K562 (cell line): ENCODE measurements around the gene NTRK3. TPM values are rescaled to one million over a fixed set of nuclear protein-coding genes. Genes with fewer than 3 reads are reported as not detected.

Source experiments
- ATAC-seq: fragments of 200-7000 bp; cut with Tn5 transposase; 3 replicates; pipeline ENCODE4 v1.9.1; 2020; ENCODE audit warnings: moderate library complexity
- BruUV-seq: library from RNA; stranded (reverse); fragments of 400-500 nt; replicated peaks from 2 replicates; lab custom pipeline; 2021; lab: Mats Ljungman, UMichigan
- CTCF ChIA-PET: fragments of 300-600 bp; formaldehyde crosslinking; extraction: SDS; loops from one replicate; lab custom pipeline; 2021; ENCODE audit warnings: low intra/inter-chr PET ratio; lab: Yijun Ruan, JAX
- POLR2A ChIA-PET: fragments of 300-600, 350-650 bp; sonication (Branson Sonifier 250); formaldehyde crosslinking; extraction: SDS; loops from one replicate; lab custom pipeline; 2021; ENCODE audit warnings: antibody characterized with exemption, inconsistent platforms; lab: Yijun Ruan, JAX
- DNase-seq, 4 experiments: peaks; one replicate each; pipeline versions ENCODE4 v3.0.0 to v3.0.0-alpha.2; 2011 to 2018; ENCODE audit warnings: low spot score in 3 of 4, mixed read lengths in 3 of 4; ENCODE audit errors: extremely low read depth in 1 of 4
- FAIRE-seq: peaks from 2 replicates; lab custom pipeline; 2011; peaks lifted over from hg19 to GRCh38; lab: Jason Lieb, UNC
- H2AFZ ChIP-seq: 2 replicates; pipeline ENCODE4 v1.6.0; 2011; ENCODE audit warnings: low read depth, low read length, control low read depth, inconsistent platforms
- H3K27ac ChIP-seq: fragments of 200-600 bp; 3 replicates; pipeline ENCODE4 v1.8.0; 2011; ENCODE audit warnings: low read depth, mild to moderate bottlenecking, control low read depth, inconsistent platforms, low read length, moderate library complexity, mixed read lengths; ENCODE audit errors: extremely low read depth
- H3K27me3 ChIP-seq, 2 experiments: fragments of 300-600 bp in 1 of 2; 2 replicates in 1 of 2; 3 replicates in 1 of 2; pipeline versions ENCODE4 v1.6.0 to v1.8.0; 2011; ENCODE audit warnings: inconsistent platforms in 2 of 2, low read length in 2 of 2, mild to moderate bottlenecking in 1 of 2, mixed read lengths in 1 of 2, moderate library complexity in 1 of 2; ENCODE audit not compliant: control insufficient read depth in 2 of 2, insufficient read depth in 2 of 2
- H3K36me3 ChIP-seq: fragments of 300-600 bp; 3 replicates; pipeline ENCODE4 v1.8.0; 2011; ENCODE audit warnings: mild to moderate bottlenecking, low read length, inconsistent platforms; ENCODE audit not compliant: control insufficient read depth, insufficient read depth
- H3K4me1 ChIP-seq, 2 experiments: fragments of 200-600 bp in 1 of 2; replicated peaks in 1 of 2; 2 replicates in 1 of 2; 3 replicates in 1 of 2; pipeline versions ENCODE4 v1.5.1 to v1.8.0; 2011; ENCODE audit warnings: inconsistent platforms in 2 of 2, low read length in 2 of 2, mild to moderate bottlenecking in 1 of 2, mixed read lengths in 1 of 2, moderate library complexity in 1 of 2; ENCODE audit not compliant: control insufficient read depth in 2 of 2, insufficient read depth in 2 of 2
- H3K4me2 ChIP-seq: 2 replicates; pipeline ENCODE4 v1.6.1; 2011; ENCODE audit warnings: low read length, control low read depth, inconsistent platforms, mixed read lengths; ENCODE audit not compliant: insufficient read depth
- H3K4me3 ChIP-seq: fragments of 200-600 bp; sonication (generic), shearing (Covaris generic); 2 replicates; pipeline ENCODE4 v1.5.1; 2016; ENCODE audit warnings: control low read depth, inconsistent platforms
- H3K79me2 ChIP-seq: fragments of 200-600 bp; 3 replicates; pipeline ENCODE4 v1.8.0; 2011; ENCODE audit warnings: low read length, inconsistent platforms; ENCODE audit not compliant: control insufficient read depth, insufficient read depth
- H3K9ac ChIP-seq, 2 experiments: 2 replicates each; pipeline versions ENCODE4 v1.6.0 to v1.6.1; 2011; ENCODE audit warnings: low read depth in 2 of 2, low read length in 2 of 2, control low read depth in 1 of 2, inconsistent platforms in 1 of 2, mild to moderate bottlenecking in 1 of 2, mixed read lengths in 1 of 2; ENCODE audit not compliant: insufficient read depth in 1 of 2
- H3K9me1 ChIP-seq: one replicate; pipeline ENCODE4 v1.6.0; 2011; ENCODE audit warnings: inconsistent platforms, mild to moderate bottlenecking, low read length, moderate library complexity; ENCODE audit not compliant: control insufficient read depth, insufficient read depth
- H3K9me3 ChIP-seq: replicated peaks from 2 replicates; pipeline ENCODE4 v1.5.1; 2011; ENCODE audit warnings: low read depth, low read length, inconsistent platforms; ENCODE audit not compliant: control insufficient read depth, insufficient read depth
- H4K20me1 ChIP-seq: replicated peaks from 2 replicates; pipeline ENCODE4 v1.6.1; 2011; ENCODE audit warnings: low read length, inconsistent platforms, mixed read lengths; ENCODE audit not compliant: control insufficient read depth, insufficient read depth
- ESRRA ChIP-seq: fragments of 450-650 bp; IDR thresholded peaks from 2 replicates; pipeline ENCODE4 v1.6.1; 2014; ENCODE audit warnings: low read depth, mild to moderate bottlenecking, moderate library complexity, borderline replicate concordance
- FOXK2 ChIP-seq, 2 experiments: fragments of 450-650 bp; IDR thresholded peaks in 1 of 2; conservative IDR thresholded peaks in 1 of 2; 2 replicates each; pipeline ENCODE4 v1.6.1; 2016; ENCODE audit warnings: low read depth in 2 of 2, mild to moderate bottlenecking in 1 of 2
- IFI16 ChIP-seq: fragments of 250-450 bp; sonication (Bioruptor Pico); IDR thresholded peaks from 2 replicates; pipeline ENCODE4 v2.1.2; 2022; ENCODE audit warnings: mild to moderate bottlenecking, inconsistent platforms
- NR2C2 ChIP-seq, 2 experiments: fragments of 200-800 bp in 1 of 2; sonication (Bioruptor generic) in 1 of 2; sonication (generic) in 1 of 2; formaldehyde crosslinking in 1 of 2; IDR thresholded peaks; 2 replicates each; pipeline versions ENCODE4 v1.6.1 to v1.8.0; 2016 to 2022; ENCODE audit warnings: mild to moderate bottlenecking in 1 of 2, missing compliant biosample characterization in 1 of 2, missing genetic modification characterization in 1 of 2, missing genetic modification reagents in 1 of 2
- SNRNP70 ChIP-seq: fragments of 200-400 bp; formaldehyde crosslinking; optimal IDR thresholded peaks from 2 replicates; pipeline ENCODE3; 2017; ENCODE audit warnings: low read depth, low read length
- TAF9B ChIP-seq: fragments of 450-650 bp; IDR thresholded peaks from 2 replicates; pipeline ENCODE4 v1.6.1; 2018; ENCODE audit warnings: mild to moderate bottlenecking; ENCODE audit not compliant: partially characterized antibody
- WGBS: fragments of 100-300 bp; shearing (Covaris generic); methylation state at CpG from one replicate; pipeline ENCODE4 v1.1.6; 2016; ENCODE audit warnings: low coverage, mixed read lengths; ENCODE audit not compliant: insufficient coverage; ENCODE audit errors: missing lambda C conversion rate; 5-methylcytosine and 5-hydroxymethylcytosine counted together
- in situ Hi-C: fragments of 300-500 bp; cut with MboI; formaldehyde crosslinking; loops from 4 replicates; pipeline ENCODE4 v1.15.0; 2018; ENCODE audit warnings: inconsistent platforms, mixed read lengths
- intact Hi-C: fragments of 100-400 bp; cut with micrococcal nuclease; formaldehyde crosslinking; loops from 2 replicates; pipeline ENCODE4 v1.14.2; 2022
- polyA plus RNA-seq, 8 experiments: library from polyadenylated mRNA; depleted of rRNA in 4 of 8; stranded (reverse) in 5 of 8; unstranded in 3 of 8; fragments of >200 nt; fragmentation: Nextera tagmentation in 2 of 8; fragmentation: Illumina TruSeq in 1 of 8; extraction: Ambion mirVana in 2 of 8; extraction: Trizol in 1 of 8; gene quantifications; 2 replicates each; pipeline versions ENCODE4 v1.2.1 to v1.2.3, GENCODE V29; 2011 to 2014; ENCODE audit warnings: inconsistent platforms in 1 of 8, missing spikeins in 1 of 8
- total RNA-seq, 7 experiments: library from RNA; depleted of rRNA in 6 of 7; stranded (reverse); fragments of >200 nt in 6 of 7; fragmentation: Illumina TruSeq in 2 of 7; extraction: Trizol in 2 of 7; gene quantifications; 2 replicates each; pipeline versions ENCODE4 v1.2.1 to v1.2.3, GENCODE V29; 2011 to 2021; ENCODE audit warnings: low replicate concordance in 1 of 7
- TF ChIP-seq, protein P1 (sequence below): fragments of 250-450 bp; sonication (Bioruptor Pico); IDR thresholded peaks from 2 replicates; pipeline ENCODE4 v1.4.0; 2020
- TF ChIP-seq, protein P2 (sequence below), 3 experiments: IDR thresholded peaks in 2 of 3; conservative IDR thresholded peaks in 1 of 3; 2 replicates each; pipeline ENCODE4 v1.5.1; 2011 to 2012; ENCODE audit warnings: low read length in 3 of 3, mild to moderate bottlenecking in 3 of 3, control low read depth in 2 of 3, improper control_type of control experiment in 1 of 3, inconsistent platforms in 1 of 3, low read depth in 1 of 3, mixed read lengths in 1 of 3, moderate library complexity in 1 of 3; ENCODE audit not compliant: insufficient read depth in 2 of 3
- TF ChIP-seq, protein P3 (sequence below): conservative IDR thresholded peaks from 2 replicates; pipeline ENCODE4 v1.6.1; 2011; ENCODE audit warnings: low read depth, mild to moderate bottlenecking, low read length; ENCODE audit not compliant: control insufficient read depth

NTRK3 gene
- total and polyA plus RNA-seq, 9 of the 15 experiments (the other 6 are each of a cell fraction or from before 2014, with no cell fraction given): 0.11 to 0.13 TPM; not detected in 7

DNA sequence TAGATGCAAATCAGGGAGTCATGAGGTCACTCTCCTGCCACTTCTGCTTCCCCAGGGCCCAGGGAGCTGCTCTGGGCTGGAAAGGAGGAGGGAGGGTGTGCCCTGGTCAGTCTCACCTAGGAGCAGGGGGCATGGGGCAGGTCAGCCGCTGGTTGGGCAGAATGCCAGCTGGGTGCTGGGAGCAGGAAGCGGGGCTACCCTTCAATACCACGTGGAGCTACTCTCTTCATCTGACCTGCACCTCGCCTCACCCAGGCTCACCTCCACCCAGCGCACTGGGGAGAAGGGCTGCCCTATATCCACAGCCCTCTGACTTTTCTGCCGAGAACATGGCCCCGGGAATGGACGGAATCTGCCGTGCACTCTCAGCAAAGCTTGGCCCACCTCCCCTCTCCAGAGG is 15.1 kb downstream of the NTRK3 start:
- Histone ChIP-seq H3K4me3 (no peak overlapping the region), H3K9me1 (no peaks in the 10 kb centered on the region), H4K20me1 (no peaks in the 10 kb centered on the region), H3K4me1 (no peaks in the 10 kb centered on the region; a peak in 1 of 5 replicates), H3K36me3 (no peaks in the 10 kb centered on the region), H3K4me2 (no peak overlapping the region), H2AFZ (no peak overlapping the region), H3K27ac (no peak overlapping the region), H3K79me2 (no peaks in the 10 kb centered on the region), H3K9ac (no peak overlapping the region; a peak in 1 of 4 replicates), H3K27me3 (peaks cover 0 to 4% of the 10 kb centered on the region in 2 experiments; a peak in 2 of 5 replicates), H3K9me3 (no peaks in the 10 kb centered on the region)
- ChIA-PET POLR2A (interaction anchor here (0.7 kb wide), 1 partner anchor 172 kb away, joined by 3 read pairs; no protein-coding TSS in a partner anchor), CTCF (no interaction called here)
- TF ChIP-seq NR2C2 (CRISPR knock-in tag; IDR thresholded peaks at IDR 0.05) (no peak), NR2C2 (tag; IDR thresholded peaks at IDR 0.05) (peak; percentile 48; the same call in 1 of the 2 replicates), TAF9B (no peak)
- no peak for ATAC-seq
- intact Hi-C loops (loop anchor here (10.0 kb wide), 1 partner anchor 1327 kb away; no protein-coding TSS in a partner anchor), in situ Hi-C loops (loop anchor here (25.0 kb wide), 1 partner anchor 1329 kb away; no protein-coding TSS in a partner anchor)
- no TSS peak for BruUV-seq
- 1% methylated on average over 9 of the region's 9 CpGs for WGBS
- no peak for DNase-seq
- FAIRE-seq: no peak

DNA sequence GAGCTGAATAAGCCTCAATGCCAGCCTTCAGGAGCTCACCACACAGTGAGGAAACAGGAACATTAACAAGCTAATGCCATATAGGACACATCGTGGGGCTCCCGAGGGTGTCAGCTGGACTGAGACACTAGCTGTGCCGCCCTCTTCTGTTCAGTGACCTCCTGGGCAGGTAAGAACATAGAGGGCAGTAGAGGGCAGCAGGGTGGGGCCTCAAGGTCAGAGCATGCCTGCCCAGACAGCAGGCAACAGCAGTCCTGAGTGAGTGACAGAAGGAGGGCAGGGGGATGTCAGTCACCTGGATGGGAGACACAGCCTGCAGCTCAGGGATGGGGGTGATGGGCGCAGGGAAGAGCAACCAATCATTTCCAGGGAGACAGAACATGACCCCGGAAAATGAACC is 15.5 kb downstream of the NTRK3 start:
- Histone ChIP-seq H3K4me2 (no peak overlapping the region), H3K27me3 (peaks cover 0 to 4% of the 10 kb centered on the region in 2 experiments; a peak in 2 of 5 replicates), H2AFZ (no peak overlapping the region), H3K9me3 (no peaks in the 10 kb centered on the region), H3K79me2 (no peaks in the 10 kb centered on the region), H4K20me1 (no peaks in the 10 kb centered on the region), H3K9me1 (no peaks in the 10 kb centered on the region), H3K4me3 (no peak overlapping the region), H3K9ac (no peak overlapping the region; a peak in 1 of 4 replicates), H3K4me1 (no peaks in the 10 kb centered on the region; a peak in 1 of 5 replicates), H3K36me3 (no peaks in the 10 kb centered on the region), H3K27ac (no peak overlapping the region)
- intact Hi-C loops (loop anchor here (10.0 kb wide), 1 partner anchor 1326 kb away; no protein-coding TSS in a partner anchor), in situ Hi-C loops (loop anchor here (25.0 kb wide), 1 partner anchor 1329 kb away; no protein-coding TSS in a partner anchor)
- ChIA-PET CTCF (no interaction called here), POLR2A (interaction anchor here (0.7 kb wide), 1 partner anchor 173 kb away, joined by 3 read pairs; no protein-coding TSS in a partner anchor)
- FAIRE-seq (no peak), DNase-seq (no peak), ATAC-seq (peak; percentile 26; the same call in 1 of the 3 replicates)
- WGBS: 4% methylated on average over 5 of the region's 5 CpGs
- no TSS peak for BruUV-seq
- no peak for TF ChIP-seq SNRNP70
- no peak for TF ChIP-seq FOXK2 (conservative IDR thresholded peaks at IDR 0.05 in 1 of 2, IDR thresholded peaks at IDR 0.05 in 1 of 2; ENCODE audit: low read depth in 2 of 2)
- TF ChIP-seq, protein P1, sequence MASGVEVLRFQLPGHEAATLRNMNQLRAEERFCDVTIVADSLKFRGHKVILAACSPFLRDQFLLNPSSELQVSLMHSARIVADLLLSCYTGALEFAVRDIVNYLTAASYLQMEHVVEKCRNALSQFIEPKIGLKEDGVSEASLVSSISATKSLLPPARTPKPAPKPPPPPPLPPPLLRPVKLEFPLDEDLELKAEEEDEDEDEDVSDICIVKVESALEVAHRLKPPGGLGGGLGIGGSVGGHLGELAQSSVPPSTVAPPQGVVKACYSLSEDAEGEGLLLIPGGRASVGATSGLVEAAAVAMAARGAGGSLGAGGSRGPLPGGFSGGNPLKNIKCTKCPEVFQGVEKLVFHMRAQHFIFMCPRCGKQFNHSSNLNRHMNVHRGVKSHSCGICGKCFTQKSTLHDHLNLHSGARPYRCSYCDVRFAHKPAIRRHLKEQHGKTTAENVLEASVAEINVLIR: no peak
- TF ChIP-seq, protein P2, sequence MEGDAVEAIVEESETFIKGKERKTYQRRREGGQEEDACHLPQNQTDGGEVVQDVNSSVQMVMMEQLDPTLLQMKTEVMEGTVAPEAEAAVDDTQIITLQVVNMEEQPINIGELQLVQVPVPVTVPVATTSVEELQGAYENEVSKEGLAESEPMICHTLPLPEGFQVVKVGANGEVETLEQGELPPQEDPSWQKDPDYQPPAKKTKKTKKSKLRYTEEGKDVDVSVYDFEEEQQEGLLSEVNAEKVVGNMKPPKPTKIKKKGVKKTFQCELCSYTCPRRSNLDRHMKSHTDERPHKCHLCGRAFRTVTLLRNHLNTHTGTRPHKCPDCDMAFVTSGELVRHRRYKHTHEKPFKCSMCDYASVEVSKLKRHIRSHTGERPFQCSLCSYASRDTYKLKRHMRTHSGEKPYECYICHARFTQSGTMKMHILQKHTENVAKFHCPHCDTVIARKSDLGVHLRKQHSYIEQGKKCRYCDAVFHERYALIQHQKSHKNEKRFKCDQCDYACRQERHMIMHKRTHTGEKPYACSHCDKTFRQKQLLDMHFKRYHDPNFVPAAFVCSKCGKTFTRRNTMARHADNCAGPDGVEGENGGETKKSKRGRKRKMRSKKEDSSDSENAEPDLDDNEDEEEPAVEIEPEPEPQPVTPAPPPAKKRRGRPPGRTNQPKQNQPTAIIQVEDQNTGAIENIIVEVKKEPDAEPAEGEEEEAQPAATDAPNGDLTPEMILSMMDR (IDR thresholded peaks at IDR 0.05 in 2 of 3, conservative IDR thresholded peaks at IDR 0.05 in 1 of 3; ENCODE audit: insufficient read depth in 2 of 3, low read depth in 1 of 3, low read length in 3 of 3): peak in 2 of 3 experiments; percentile 41 to 42; a peak in 4 of 6 replicates
- TF ChIP-seq, protein P3, sequence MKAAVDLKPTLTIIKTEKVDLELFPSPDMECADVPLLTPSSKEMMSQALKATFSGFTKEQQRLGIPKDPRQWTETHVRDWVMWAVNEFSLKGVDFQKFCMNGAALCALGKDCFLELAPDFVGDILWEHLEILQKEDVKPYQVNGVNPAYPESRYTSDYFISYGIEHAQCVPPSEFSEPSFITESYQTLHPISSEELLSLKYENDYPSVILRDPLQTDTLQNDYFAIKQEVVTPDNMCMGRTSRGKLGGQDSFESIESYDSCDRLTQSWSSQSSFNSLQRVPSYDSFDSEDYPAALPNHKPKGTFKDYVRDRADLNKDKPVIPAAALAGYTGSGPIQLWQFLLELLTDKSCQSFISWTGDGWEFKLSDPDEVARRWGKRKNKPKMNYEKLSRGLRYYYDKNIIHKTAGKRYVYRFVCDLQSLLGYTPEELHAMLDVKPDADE: no peak
- TF ChIP-seq ESRRA: peak; percentile 85
- no peak for TF ChIP-seq IFI16 (CRISPR knock-in tag)
